ENCODE data around the gene ITIH2. TPM values are rescaled to one million over a fixed set of nuclear protein-coding genes. Genes with fewer than 3 reads are reported as not detected.
"Not testable (repeated sequence)": the region's sequence is repeated elsewhere in the genome, so short reads cannot be mapped to it uniquely, and the experiment has no call there.

The ITIH2 gene, protein sequence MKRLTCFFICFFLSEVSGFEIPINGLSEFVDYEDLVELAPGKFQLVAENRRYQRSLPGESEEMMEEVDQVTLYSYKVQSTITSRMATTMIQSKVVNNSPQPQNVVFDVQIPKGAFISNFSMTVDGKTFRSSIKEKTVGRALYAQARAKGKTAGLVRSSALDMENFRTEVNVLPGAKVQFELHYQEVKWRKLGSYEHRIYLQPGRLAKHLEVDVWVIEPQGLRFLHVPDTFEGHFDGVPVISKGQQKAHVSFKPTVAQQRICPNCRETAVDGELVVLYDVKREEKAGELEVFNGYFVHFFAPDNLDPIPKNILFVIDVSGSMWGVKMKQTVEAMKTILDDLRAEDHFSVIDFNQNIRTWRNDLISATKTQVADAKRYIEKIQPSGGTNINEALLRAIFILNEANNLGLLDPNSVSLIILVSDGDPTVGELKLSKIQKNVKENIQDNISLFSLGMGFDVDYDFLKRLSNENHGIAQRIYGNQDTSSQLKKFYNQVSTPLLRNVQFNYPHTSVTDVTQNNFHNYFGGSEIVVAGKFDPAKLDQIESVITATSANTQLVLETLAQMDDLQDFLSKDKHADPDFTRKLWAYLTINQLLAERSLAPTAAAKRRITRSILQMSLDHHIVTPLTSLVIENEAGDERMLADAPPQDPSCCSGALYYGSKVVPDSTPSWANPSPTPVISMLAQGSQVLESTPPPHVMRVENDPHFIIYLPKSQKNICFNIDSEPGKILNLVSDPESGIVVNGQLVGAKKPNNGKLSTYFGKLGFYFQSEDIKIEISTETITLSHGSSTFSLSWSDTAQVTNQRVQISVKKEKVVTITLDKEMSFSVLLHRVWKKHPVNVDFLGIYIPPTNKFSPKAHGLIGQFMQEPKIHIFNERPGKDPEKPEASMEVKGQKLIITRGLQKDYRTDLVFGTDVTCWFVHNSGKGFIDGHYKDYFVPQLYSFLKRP
- total RNA-seq = 181 and 194 TPM in 2 replicates
- 61.9 and 70.2 TPM in 2 replicates for polyA plus RNA-seq

DNA sequence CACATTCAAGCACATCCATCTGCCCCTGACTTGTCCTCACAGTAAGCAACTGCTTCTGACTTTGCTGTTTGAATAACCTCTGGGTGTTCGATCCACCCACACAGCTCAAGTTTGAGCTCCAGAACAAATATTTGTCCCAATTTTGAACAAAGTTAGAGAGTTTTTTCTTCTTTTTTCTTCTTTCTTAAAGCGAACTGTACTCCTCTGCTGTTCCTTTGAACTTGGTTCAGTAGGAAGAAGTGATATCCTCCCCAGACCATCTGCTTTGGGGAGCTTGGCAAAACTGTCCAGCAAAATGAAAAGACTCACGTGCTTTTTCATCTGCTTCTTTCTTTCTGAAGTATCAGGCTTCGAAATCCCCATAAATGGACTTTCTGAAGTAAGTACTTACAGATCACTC, at the start of gene ITIH2:
ITIH2 (plus strand) TSS at position 177 of the 400 bp plus-strand sequence; CDS start at position 296, 119 bp downstream.
- no peaks in the 10 kb centered on the region for H3K4me1 ChIP-seq (ENCODE audit: insufficient read depth)
- no peak within 1 kb of the TSS for H2AFZ ChIP-seq
- no peaks in the 10 kb centered on the region for H3K79me2 ChIP-seq
- no peak for DNase-seq (ENCODE audit: low spot score)
- H3K27ac ChIP-seq = peak within 1 kb of the TSS; percentile 17
- no peaks in the 10 kb centered on the region for H3K9me3 ChIP-seq (ENCODE audit: low read depth)
- TF ChIP-seq, protein P1, sequence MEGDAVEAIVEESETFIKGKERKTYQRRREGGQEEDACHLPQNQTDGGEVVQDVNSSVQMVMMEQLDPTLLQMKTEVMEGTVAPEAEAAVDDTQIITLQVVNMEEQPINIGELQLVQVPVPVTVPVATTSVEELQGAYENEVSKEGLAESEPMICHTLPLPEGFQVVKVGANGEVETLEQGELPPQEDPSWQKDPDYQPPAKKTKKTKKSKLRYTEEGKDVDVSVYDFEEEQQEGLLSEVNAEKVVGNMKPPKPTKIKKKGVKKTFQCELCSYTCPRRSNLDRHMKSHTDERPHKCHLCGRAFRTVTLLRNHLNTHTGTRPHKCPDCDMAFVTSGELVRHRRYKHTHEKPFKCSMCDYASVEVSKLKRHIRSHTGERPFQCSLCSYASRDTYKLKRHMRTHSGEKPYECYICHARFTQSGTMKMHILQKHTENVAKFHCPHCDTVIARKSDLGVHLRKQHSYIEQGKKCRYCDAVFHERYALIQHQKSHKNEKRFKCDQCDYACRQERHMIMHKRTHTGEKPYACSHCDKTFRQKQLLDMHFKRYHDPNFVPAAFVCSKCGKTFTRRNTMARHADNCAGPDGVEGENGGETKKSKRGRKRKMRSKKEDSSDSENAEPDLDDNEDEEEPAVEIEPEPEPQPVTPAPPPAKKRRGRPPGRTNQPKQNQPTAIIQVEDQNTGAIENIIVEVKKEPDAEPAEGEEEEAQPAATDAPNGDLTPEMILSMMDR (IDR thresholded peaks at IDR 0.05; ENCODE audit: poor library complexity) = no peak
- TF ChIP-seq EZH2phosphoT487 (IDR thresholded peaks at IDR 0.05; ENCODE audit: low read depth, severe bottlenecking, unreplicated experiment) (no peak), EZH2 (IDR thresholded peaks at IDR 0.05; ENCODE audit: borderline replicate concordance) (no peak)
- peak within 1 kb of the TSS; percentile 38 for H3K4me2 ChIP-seq
- no peaks in the 10 kb centered on the region for H3K9me2 ChIP-seq (replicated peaks; ENCODE audit: insufficient read depth)
- no peaks in the 10 kb centered on the region for H3K36me3 ChIP-seq (replicated peaks; ENCODE audit: insufficient read depth, low read depth)
- H4K20me1 ChIP-seq (ENCODE audit: insufficient read depth, poor library complexity, severe bottlenecking) = no peaks in the 10 kb centered on the region
- no peak within 1 kb of the TSS for H3K4me3 ChIP-seq
- no peaks in the 10 kb centered on the region for H3K27me3 ChIP-seq
- 57% methylated on average over 4 of the region's 4 CpGs for WGBS (ENCODE audit: low lambda C conversion rate, missing lambda C conversion rate)

DNA sequence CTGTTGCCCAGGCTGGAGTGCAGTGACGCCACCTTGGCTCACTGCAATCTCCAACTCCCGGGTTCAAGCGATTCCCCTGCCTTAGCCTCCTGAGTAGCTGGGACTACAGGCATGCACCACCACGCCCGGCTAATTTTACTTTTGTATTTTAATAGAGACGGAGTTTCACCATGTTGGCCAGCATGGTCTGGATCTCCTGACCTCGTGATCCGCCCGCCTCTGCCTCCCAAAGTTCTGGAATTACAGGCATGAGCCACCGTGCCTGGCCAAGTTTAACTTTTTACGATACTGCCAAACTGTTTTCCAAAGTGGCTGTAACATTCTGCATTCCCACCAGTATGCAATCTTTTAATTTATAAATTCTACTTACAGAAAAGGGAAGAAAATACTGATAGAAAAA, 46.0 kb upstream of the ITIH2 start:
- H3K27me3 ChIP-seq; H3K79me2 ChIP-seq; H3K9me2 ChIP-seq (replicated peaks; ENCODE audit: insufficient read depth); H3K4me1 ChIP-seq (ENCODE audit: insufficient read depth); H2AFZ ChIP-seq; H4K20me1 ChIP-seq (ENCODE audit: insufficient read depth, poor library complexity, severe bottlenecking); DNase-seq (ENCODE audit: low spot score); H3K4me3 ChIP-seq; H3K36me3 ChIP-seq (replicated peaks; ENCODE audit: insufficient read depth, low read depth); H3K9me3 ChIP-seq (ENCODE audit: low read depth); H3K4me2 ChIP-seq; H3K27ac ChIP-seq: not testable (repeated sequence)
- 92% methylated on average over 11 of the region's 11 CpGs for WGBS (ENCODE audit: low lambda C conversion rate, missing lambda C conversion rate)

DNA sequence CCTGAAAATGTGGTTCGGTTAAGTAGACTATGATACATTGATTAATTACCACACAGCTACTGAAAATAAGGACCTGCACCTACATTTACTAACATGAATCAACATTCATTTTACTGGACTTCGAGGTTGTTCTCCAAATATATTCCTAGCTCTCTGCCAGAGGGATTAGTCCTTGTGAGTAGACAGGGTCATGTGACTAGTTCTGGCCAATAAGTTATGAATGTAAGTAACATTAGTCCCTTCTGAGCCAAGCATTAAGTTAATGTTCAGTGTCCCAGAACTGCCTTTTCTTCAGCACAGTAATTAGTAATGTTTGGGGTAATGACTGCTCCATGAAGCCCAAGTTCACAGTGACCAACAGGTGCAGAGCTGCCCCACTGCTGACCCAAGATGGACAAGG, 45.6 kb upstream of the ITIH2 start:
- H3K9me2 ChIP-seq (replicated peaks; ENCODE audit: insufficient read depth) = no peaks in the 10 kb centered on the region

More for the DNA sequence above, 45.6 kb upstream of the ITIH2 start:
- 66% methylated on average over 2 of the region's 2 CpGs for WGBS (ENCODE audit: low lambda C conversion rate, missing lambda C conversion rate)
- H3K4me3 ChIP-seq = no peak overlapping the region
- no peaks in the 10 kb centered on the region for H3K9me3 ChIP-seq (ENCODE audit: low read depth)
- no peak overlapping the region for H2AFZ ChIP-seq
- H3K27ac ChIP-seq = no peak overlapping the region
- TF ChIP-seq EZH2 (IDR thresholded peaks at IDR 0.05; ENCODE audit: borderline replicate concordance) (no peak), EZH2phosphoT487 (IDR thresholded peaks at IDR 0.05; ENCODE audit: low read depth, severe bottlenecking, unreplicated experiment) (no peak)
- TF ChIP-seq, protein P1 (IDR thresholded peaks at IDR 0.05; ENCODE audit: poor library complexity) = no peak
- H4K20me1 ChIP-seq (ENCODE audit: insufficient read depth, poor library complexity, severe bottlenecking) = no peaks in the 10 kb centered on the region
- no peaks in the 10 kb centered on the region for H3K79me2 ChIP-seq
- H3K4me1 ChIP-seq (ENCODE audit: insufficient read depth) = no peaks in the 10 kb centered on the region
- no peak overlapping the region for H3K4me2 ChIP-seq
- peaks cover 6% of the 10 kb centered on the region for H3K27me3 ChIP-seq
- no peak for DNase-seq (ENCODE audit: low spot score)
- no peaks in the 10 kb centered on the region for H3K36me3 ChIP-seq (replicated peaks; ENCODE audit: insufficient read depth, low read depth)

Data from hepatocyte (in vitro differentiated cells).